CD4-positive, alpha-beta T cell treated with Interleukin-4 for 4 hours (primary cell): ENCODE measurements around the gene GLUL.

Experiments
- DNase-seq: peaks from one replicate; pipeline ENCODE4 v3.0.0-alpha.2; 2020

The GLUL gene

GRCh38 chr1:182391362-182392049, at the start of gene GLUL:
Gene GLUL, minus strand, starts transcription at chr1:182391790. Its CDS starts 3,053 bp downstream, at chr1:182388737.
- peak; percentile 69 for DNase-seq

- no peak for DNase-seq
These were observed 46.7 kb upstream of the GLUL start for GRCh38 chr1:182438326-182438725.

DNA sequence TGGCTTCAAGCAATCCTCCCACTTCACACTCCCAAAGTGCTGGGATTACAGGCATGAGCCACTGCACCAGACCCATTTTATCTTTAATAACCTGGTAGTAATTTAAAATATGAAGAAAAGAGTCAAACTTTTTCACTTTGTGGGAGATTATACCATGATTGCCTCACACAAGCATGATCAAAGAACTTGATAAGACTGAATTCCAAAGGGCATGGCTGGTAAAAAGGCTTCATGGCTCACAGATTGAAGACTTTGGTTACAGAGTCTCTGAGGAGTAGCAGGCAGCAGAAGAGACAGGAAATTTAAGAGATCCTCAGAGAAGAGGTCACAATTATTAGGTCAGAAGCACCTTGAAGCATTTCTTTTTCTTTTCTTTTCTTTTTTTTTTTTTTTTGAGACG, 42.0 kb upstream of the GLUL start:
- DNase-seq = no peak

GRCh38 chr1:182431278-182431677, 39.7 kb upstream of the GLUL start:
- no peak for DNase-seq

DNA sequence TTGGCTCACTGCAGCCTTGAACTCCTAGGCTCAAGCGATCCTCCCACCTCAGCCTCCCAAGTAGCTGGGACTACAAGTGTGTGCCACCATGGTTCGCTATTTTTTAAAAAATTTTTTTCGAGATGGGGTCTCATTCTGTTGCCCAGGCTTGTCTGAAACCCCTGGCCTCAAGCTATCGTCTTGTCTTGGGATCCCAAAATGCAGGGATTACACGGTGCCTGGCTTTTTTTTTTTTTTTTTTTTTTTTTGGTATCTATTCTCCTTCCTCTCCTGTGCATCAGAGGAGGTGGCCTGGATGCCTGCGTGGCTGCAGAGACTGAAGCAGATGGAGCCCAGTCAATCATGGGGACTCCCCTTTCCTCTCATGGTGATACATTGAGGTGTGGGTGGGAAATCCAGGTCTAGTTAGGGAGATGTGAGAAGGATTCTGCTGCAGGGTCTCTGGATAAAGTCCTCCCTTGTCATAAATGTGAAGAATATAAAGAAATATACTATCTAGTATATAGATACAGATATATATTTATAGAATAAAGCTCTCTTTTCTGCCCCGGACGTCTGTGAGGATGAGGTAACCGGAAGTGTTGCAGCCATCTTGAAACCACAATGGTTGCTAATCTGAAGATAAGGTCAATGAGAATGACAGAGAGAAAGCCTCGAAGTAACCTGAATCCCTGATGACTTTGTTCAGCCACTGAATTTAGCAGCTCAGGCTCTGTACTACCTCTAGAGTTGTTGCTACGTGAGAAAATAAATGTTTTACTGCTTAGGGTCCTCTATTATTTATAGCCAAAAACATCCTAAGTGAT, 38.9 kb upstream of the GLUL start:
- peak; percentile 67 for DNase-seq

GRCh38 chr1:182428043-182428442, 36.5 kb upstream of the GLUL start:
- no peak for DNase-seq

GRCh38 chr1:182426442-182427430, 35.1 kb upstream of the GLUL start:
- DNase-seq = no peak

- DNase-seq = no peak
These were observed 24.2 kb upstream of the GLUL start for GRCh38 chr1:182415789-182416188.

- no peak for DNase-seq
These were observed 22.4 kb upstream of the GLUL start for GRCh38 chr1:182413969-182414368.

- DNase-seq = no peak
These were observed 21.9 kb upstream of the GLUL start for GRCh38 chr1:182413486-182413885.

- no peak for DNase-seq
These were observed 19.2 kb upstream of the GLUL start for GRCh38 chr1:182410620-182411273.

GRCh38 chr1:182410138-182410537, 18.5 kb upstream of the GLUL start:
- no peak for DNase-seq

DNA sequence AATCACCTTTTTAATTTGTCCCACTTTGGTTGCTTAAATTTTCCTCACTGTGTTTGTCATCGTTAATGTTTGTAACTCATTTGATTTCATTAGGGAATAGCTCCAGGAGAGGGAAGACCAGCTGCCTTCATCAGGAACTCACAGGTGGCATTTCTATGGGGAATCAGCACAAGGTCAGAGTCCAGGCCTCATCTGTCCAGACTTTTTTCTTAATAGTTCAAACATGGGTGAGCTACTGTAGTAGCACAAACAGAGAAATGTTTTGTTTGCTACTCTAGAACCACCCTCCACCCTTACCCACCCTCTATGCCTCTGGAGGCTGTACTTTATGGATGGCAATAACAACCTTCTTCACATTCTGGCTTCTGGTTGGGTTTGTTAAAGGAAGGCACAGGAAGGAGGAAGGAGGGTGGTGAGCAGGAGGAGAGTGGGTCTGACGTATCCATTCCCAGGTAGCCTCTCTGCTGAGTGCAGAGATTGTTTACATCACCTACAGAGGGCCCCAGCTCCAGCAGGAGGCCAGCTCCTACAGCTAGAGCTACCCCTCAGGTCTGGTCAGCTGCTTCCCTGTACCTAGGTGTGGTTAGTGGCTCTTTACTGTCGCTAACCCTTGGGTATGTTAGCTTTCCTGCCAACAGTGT, 17.0 kb upstream of the GLUL start:
- no peak for DNase-seq

DNA sequence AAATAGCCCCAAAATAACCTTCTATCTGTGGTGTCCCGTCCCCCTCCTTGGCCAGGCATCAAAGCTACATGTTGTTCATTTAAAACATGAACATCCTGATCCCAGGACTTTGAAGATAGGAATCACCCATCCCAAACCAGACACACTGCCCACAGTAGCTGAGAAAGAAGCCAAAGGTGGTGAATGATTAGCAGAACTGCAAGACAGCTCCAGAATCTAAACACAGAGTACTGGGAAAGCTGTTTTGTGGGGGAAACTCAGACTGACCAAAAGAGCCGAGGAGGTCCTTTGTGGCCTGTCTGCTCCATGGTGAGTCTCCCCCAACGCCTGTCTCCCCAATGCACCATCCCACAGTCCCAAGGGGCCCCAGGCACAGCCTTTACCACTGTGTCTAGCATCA, 16.1 kb upstream of the GLUL start:
- DNase-seq = no peak

DNA sequence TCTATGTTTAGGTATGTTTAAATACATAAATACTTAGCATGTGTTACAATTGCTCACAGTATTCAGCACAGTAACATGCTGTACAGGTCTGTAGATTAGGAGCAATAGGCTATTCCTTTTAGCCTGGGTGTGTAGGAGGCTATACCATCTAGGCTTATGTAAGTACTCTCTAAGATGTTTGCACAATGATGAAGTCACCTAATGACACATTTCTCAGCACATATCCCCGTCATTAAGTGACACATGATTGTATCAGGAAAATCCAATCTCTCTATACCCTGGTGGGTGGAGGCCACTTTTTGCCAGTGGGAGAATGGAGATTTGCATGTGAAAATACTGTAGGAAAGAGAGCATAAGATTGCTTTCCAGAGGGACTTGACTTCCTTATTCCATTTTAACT, 14.4 kb upstream of the GLUL start:
- no peak for DNase-seq

- DNase-seq = no peak
These were observed 14.0 kb upstream of the GLUL start for GRCh38 chr1:182405578-182405977.

- no peak for DNase-seq
These were observed 13.2 kb upstream of the GLUL start for GRCh38 chr1:182404781-182405180.

- no peak for DNase-seq
These were observed 9.0 kb upstream of the GLUL start, which contains the start of gene TEDDM1 for GRCh38 chr1:182400567-182400966. Gene TEDDM1, minus strand, starts transcription at chr1:182400667. Its CDS starts 182 bp downstream, at chr1:182400485.

DNA sequence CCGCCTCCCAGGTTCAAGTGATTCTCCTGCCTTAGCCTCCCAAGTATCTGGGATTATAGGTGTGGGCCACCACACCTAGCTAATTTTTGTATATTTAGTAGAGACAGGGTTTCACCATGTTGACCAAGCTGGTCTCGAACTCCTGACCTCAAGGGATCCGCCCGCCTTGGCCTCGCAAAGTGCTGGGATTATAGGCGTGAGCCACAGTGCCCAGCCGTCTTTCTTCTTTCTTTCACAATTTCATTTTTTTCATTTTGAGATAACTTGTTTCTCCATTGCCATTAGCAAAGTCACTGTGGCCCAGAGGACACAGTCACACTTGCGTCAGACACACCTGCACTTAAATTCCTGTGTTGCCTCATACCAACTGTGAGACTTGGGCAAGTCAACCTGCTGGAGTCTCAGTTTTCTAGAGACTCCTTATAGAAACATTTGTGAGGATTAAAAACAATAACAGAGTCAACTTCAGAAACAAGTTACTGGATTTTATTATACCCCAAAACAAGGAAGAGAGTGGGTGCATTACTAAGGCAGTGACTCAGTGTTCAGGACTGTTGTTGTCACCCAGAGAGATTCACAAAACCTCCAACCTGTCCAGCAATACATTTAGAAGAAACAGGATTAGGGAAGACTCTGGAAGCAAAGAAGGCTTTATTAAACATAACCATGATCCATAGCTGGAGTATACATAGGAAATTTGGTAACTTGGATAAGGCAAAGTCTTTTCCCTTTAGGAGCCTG, 6.2 kb upstream of the GLUL start:
- DNase-seq = no peak

DNA sequence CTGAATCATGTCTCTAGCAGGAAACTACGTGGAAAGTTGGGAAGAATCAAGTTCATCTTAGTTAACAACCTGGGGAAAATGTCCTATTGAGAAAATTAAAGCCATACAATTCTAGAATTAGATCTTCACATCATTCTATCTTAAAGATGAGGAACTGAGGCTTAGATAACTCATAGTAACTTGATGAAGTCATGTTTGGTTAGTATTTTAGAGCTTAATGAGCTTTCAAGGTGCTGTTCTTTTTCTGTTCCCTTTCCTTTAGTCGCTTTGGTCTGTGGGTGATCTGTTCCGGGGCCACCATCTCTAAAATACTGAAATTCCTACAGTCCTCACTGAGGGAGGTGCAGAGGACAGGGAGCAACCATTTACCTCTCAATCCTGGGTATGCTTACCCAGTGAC, 4.3 kb upstream of the GLUL start:
- no peak for DNase-seq

GRCh38 chr1:182394055-182394775, 2.6 kb upstream of the GLUL start:
- DNase-seq = no peak
